Astrocyte (in vitro differentiated cells and primary cell): ENCODE measurements around the gene RBPJ. TPM values are rescaled to one million over a fixed set of nuclear protein-coding genes. Genes with fewer than 3 reads are reported as not detected.
"Not testable (repeated sequence)": the region's sequence is repeated elsewhere in the genome, so short reads cannot be mapped to it uniquely, and the experiment has no call there.

Experiments
- DNase-seq: peaks from one replicate; pipeline ENCODE4 v3.0.0-alpha.2; 2010; ENCODE audit warnings: low read depth
- FAIRE-seq: peaks from 2 replicates; lab custom pipeline; 2011; peaks lifted over from hg19 to GRCh38; lab: Jason Lieb, UNC
- H2AFZ ChIP-seq: 2 replicates; pipeline ENCODE4 v1.6.0; 2012; ENCODE audit warnings: low read depth, low read length, inconsistent platforms
- H3K27ac ChIP-seq: 2 replicates; pipeline ENCODE4 v1.5.1; 2011; ENCODE audit warnings: low read depth, low read length, inconsistent platforms
- H3K27me3 ChIP-seq: 2 replicates; pipeline ENCODE4 v1.6.0; 2011; ENCODE audit warnings: low read length, inconsistent platforms; ENCODE audit not compliant: insufficient read depth
- H3K36me3 ChIP-seq: 2 replicates; pipeline ENCODE4 v1.5.1; 2011; ENCODE audit warnings: low read length, inconsistent platforms; ENCODE audit not compliant: insufficient read depth
- H3K4me1 ChIP-seq: 2 replicates; pipeline ENCODE4 v1.5.1; 2011; ENCODE audit warnings: low read length, inconsistent platforms; ENCODE audit not compliant: insufficient read depth
- H3K4me2 ChIP-seq: 2 replicates; pipeline ENCODE4 v1.6.0; 2012; ENCODE audit warnings: low read length, inconsistent platforms
- H3K4me3 ChIP-seq: 2 replicates; pipeline ENCODE4 v1.5.1; 2011; ENCODE audit warnings: low read depth, mild to moderate bottlenecking, low read length, inconsistent platforms; ENCODE audit not compliant: insufficient read depth
- H3K79me2 ChIP-seq: 2 replicates; pipeline ENCODE4 v1.6.0; 2012; ENCODE audit warnings: mild to moderate bottlenecking, low read length, inconsistent platforms; ENCODE audit not compliant: insufficient read depth
- H3K9ac ChIP-seq: 2 replicates; pipeline ENCODE4 v1.6.0; 2012; ENCODE audit warnings: mild to moderate bottlenecking, low read length, inconsistent platforms
- H3K9me3 ChIP-seq: 2 replicates; pipeline ENCODE4 v1.5.1; 2012; ENCODE audit warnings: low read depth, mild to moderate bottlenecking, low read length, inconsistent platforms; ENCODE audit not compliant: insufficient read depth
- H4K20me1 ChIP-seq: 2 replicates; pipeline ENCODE4 v1.6.0; 2012; ENCODE audit warnings: low read length, inconsistent platforms; ENCODE audit not compliant: insufficient read depth
- H3K27ac Mint-ChIP-seq: one replicate; pipeline ENCODE4 v1.8.0; 2021; ENCODE audit warnings: mild to moderate bottlenecking, mixed read lengths; ENCODE audit not compliant: unreplicated experiment
- H3K27me3 Mint-ChIP-seq: one replicate; pipeline ENCODE4 v1.8.0; 2021; ENCODE audit warnings: low read depth, mixed read lengths; ENCODE audit not compliant: unreplicated experiment
- H3K36me3 Mint-ChIP-seq: one replicate; pipeline ENCODE4 v1.8.0; 2021; ENCODE audit warnings: low read depth, mixed read lengths; ENCODE audit not compliant: unreplicated experiment
- H3K4me1 Mint-ChIP-seq: one replicate; pipeline ENCODE4 v1.8.0; 2021; ENCODE audit warnings: low read depth, mixed read lengths; ENCODE audit not compliant: unreplicated experiment
- H3K4me3 Mint-ChIP-seq: one replicate; pipeline ENCODE4 v1.8.0; 2021; ENCODE audit warnings: mild to moderate bottlenecking, moderate library complexity, mixed read lengths; ENCODE audit not compliant: unreplicated experiment
- H3K9me3 Mint-ChIP-seq: one replicate; pipeline ENCODE4 v1.8.0; 2021; ENCODE audit warnings: mild to moderate bottlenecking, mixed read lengths; ENCODE audit not compliant: unreplicated experiment
- CTCF ChIP-seq: IDR thresholded peaks from 2 replicates; pipeline ENCODE4 v1.5.1; 2011; ENCODE audit warnings: low read depth, mild to moderate bottlenecking, inconsistent platforms, low read length, moderate library complexity; ENCODE audit not compliant: insufficient read depth
- EZH2 ChIP-seq: IDR thresholded peaks from 2 replicates; pipeline ENCODE4 v1.6.1; 2012; ENCODE audit warnings: mild to moderate bottlenecking, low read length, inconsistent platforms; ENCODE audit not compliant: insufficient read depth
- total RNA-seq: library from RNA; stranded (reverse); gene quantifications from 2 replicates; pipeline ENCODE4 v1.2.1, GENCODE V29; 2021

The RBPJ gene
- total RNA-seq, 1 donor from 2014 or later: 96.3 TPM

- Mint-ChIP-seq H3K4me3 (no peak overlapping the region), H3K9me3 (no peaks in the 10 kb centered on the region), H3K4me1 (peaks cover 8% of the 10 kb centered on the region), H3K27ac (no peak overlapping the region), H3K36me3 (peaks cover 11% of the 10 kb centered on the region), H3K27me3 (no peaks in the 10 kb centered on the region)
- FAIRE-seq: no peak
- no peaks in the 10 kb centered on the region for H3K9me3 ChIP-seq
- H3K27me3 ChIP-seq: no peaks in the 10 kb centered on the region
- H3K4me2 ChIP-seq: no peak overlapping the region
- no peak overlapping the region for H3K9ac ChIP-seq
- no peak for DNase-seq
- peaks cover 20% of the 10 kb centered on the region for H3K79me2 ChIP-seq
- H3K36me3 ChIP-seq: no peaks in the 10 kb centered on the region
- H4K20me1 ChIP-seq: peaks cover 8% of the 10 kb centered on the region
- no peak overlapping the region for H3K4me3 ChIP-seq
- H2AFZ ChIP-seq: no peak overlapping the region
- no peak overlapping the region for H3K27ac ChIP-seq
- no peak for TF ChIP-seq EZH2
- TF ChIP-seq CTCF: no peak
- no peaks in the 10 kb centered on the region for H3K4me1 ChIP-seq
These were observed 79.3 kb downstream of the RBPJ start for GRCh38 chr4:26400132-26400531.

GRCh38 chr4:26402017-26402416, 81.2 kb downstream of the RBPJ start:
- not testable (repeated sequence) for H3K9ac ChIP-seq, H3K27ac Mint-ChIP-seq, DNase-seq, H3K27me3 Mint-ChIP-seq, H2AFZ ChIP-seq, H3K4me2 ChIP-seq, FAIRE-seq, H3K4me1 Mint-ChIP-seq, H3K4me3 Mint-ChIP-seq, H3K9me3 ChIP-seq, H3K9me3 Mint-ChIP-seq, H3K4me3 ChIP-seq, H3K4me1 ChIP-seq, H3K27ac ChIP-seq, H4K20me1 ChIP-seq, H3K27me3 ChIP-seq
- Histone ChIP-seq H3K36me3 (peaks cover 12% of the 10 kb centered on the region), H3K79me2 (peaks cover 18% of the 10 kb centered on the region)
- H3K36me3 Mint-ChIP-seq: peaks cover 19% of the 10 kb centered on the region

DNA sequence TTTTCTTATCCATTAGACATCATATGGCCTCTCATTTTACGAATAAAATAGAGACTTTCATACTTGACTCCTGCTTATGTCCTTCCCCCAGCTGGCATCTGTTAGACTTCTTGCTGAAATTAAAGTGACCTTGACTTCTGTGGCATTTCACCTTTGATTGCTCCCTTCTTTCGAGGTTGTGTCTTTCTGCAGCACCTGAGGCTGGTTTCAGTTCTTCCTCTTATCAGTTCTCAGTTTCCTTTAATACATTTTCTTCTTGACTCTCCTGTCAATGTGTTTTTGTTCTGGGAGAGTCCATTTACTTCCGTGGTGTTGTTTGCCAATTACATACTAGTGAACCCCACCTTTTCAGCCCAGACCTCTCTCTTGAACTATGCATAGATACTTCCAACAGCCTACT, 81.6 kb downstream of the RBPJ start:
- DNase-seq (no peak), FAIRE-seq (no peak)

More for the DNA sequence above, 81.6 kb downstream of the RBPJ start:
- peaks cover 7% of the 10 kb centered on the region for H3K9me3 Mint-ChIP-seq
- Histone ChIP-seq H3K36me3 (peaks cover 16% of the 10 kb centered on the region), H3K4me3 (no peak overlapping the region), H3K4me1 (no peaks in the 10 kb centered on the region), H4K20me1 (peaks cover 5% of the 10 kb centered on the region), H3K4me2 (no peak overlapping the region), H3K9ac (no peak overlapping the region), H3K27me3 (no peaks in the 10 kb centered on the region), H3K9me3 (peaks cover 7% of the 10 kb centered on the region), H2AFZ (no peak overlapping the region), H3K79me2 (peaks cover 18% of the 10 kb centered on the region), H3K27ac (no peak overlapping the region)
- H3K4me3 Mint-ChIP-seq: no peak overlapping the region
- H3K4me1 Mint-ChIP-seq: peaks cover 6% of the 10 kb centered on the region
- peaks cover 20% of the 10 kb centered on the region for H3K36me3 Mint-ChIP-seq
- TF ChIP-seq EZH2 (no peak), CTCF (no peak)
- H3K27ac Mint-ChIP-seq: no peak overlapping the region
- H3K27me3 Mint-ChIP-seq: no peaks in the 10 kb centered on the region
